GM23338 (cell line): ENCODE results near the gene TIGD7. TPM values are rescaled to one million over a fixed set of nuclear protein-coding genes. Genes with fewer than 3 reads are reported as not detected.
A peak's percentile ranks its signal among the peaks of the same experiment; 100 is the strongest.

ENCODE experiments used
- ATAC-seq: fragments of 200-7000 bp; cut with Tn5 transposase; 3 replicates; pipeline ENCODE4 v1.9.1; 2020
- DNase-seq: peaks from one replicate; pipeline ENCODE4 v3.0.0-alpha.2; 2015; ENCODE audit warnings: low spot score
- H2AFZ ChIP-seq: fragments of 200-600 bp; sonication (generic); 2 replicates; pipeline ENCODE4 v1.8.0; 2016; ENCODE audit warnings: antibody characterized with exemption, mild to moderate bottlenecking, moderate library complexity
- H3F3A ChIP-seq: fragments of 200-600 bp; sonication (generic); replicated peaks from 2 replicates; pipeline ENCODE4 v1.8.0; 2017; ENCODE audit warnings: antibody characterized with exemption, mixed run types, low read depth
- H3K27ac ChIP-seq: fragments of 200-600 bp; sonication (generic); 2 replicates; pipeline ENCODE4 v1.6.1; 2016; ENCODE audit warnings: low read depth
- H3K27me3 ChIP-seq: fragments of 200-600 bp; sonication (generic); 2 replicates; pipeline ENCODE4 v1.8.0; 2016; ENCODE audit warnings: mild to moderate bottlenecking, mixed run types, moderate library complexity; ENCODE audit not compliant: insufficient read depth
- H3K36me3 ChIP-seq: fragments of 200-600 bp; sonication (generic); 2 replicates; pipeline ENCODE4 v1.8.0; 2016; ENCODE audit warnings: mild to moderate bottlenecking; ENCODE audit not compliant: insufficient read depth
- H3K4me1 ChIP-seq: fragments of 200-600 bp; sonication (generic); 2 replicates; pipeline ENCODE4 v1.8.0; 2016; ENCODE audit warnings: mild to moderate bottlenecking, moderate library complexity; ENCODE audit not compliant: insufficient read depth
- H3K4me2 ChIP-seq: fragments of 200-600 bp; sonication (generic); 2 replicates; pipeline ENCODE4 v1.7.1; 2017; ENCODE audit warnings: mixed run types
- H3K4me3 ChIP-seq: fragments of 200-600 bp; sonication (generic); 2 replicates; pipeline ENCODE4 v1.6.1; 2016; ENCODE audit warnings: mixed run types
- H3K79me2 ChIP-seq: fragments of 200-600 bp; sonication (generic); replicated peaks from 2 replicates; pipeline ENCODE4 v1.8.0; 2017; ENCODE audit warnings: mild to moderate bottlenecking; ENCODE audit not compliant: insufficient read depth
- H3K9me2 ChIP-seq: fragments of 200-600 bp; sonication (generic); 2 replicates; pipeline ENCODE4 v1.8.0; 2017; ENCODE audit not compliant: insufficient read depth
- H4K20me1 ChIP-seq: fragments of 200-600 bp; sonication (generic); replicated peaks from 2 replicates; pipeline ENCODE4 v1.8.0; 2017; ENCODE audit warnings: mild to moderate bottlenecking; ENCODE audit not compliant: insufficient read depth
- H3K27ac Mint-ChIP-seq: 2 replicates; pipeline ENCODE4 v1.8.0; 2020; ENCODE audit warnings: inconsistent platforms, mild to moderate bottlenecking, moderate library complexity, mixed read lengths
- H3K27me3 Mint-ChIP-seq: 3 replicates; pipeline ENCODE4 v1.8.0; 2022; ENCODE audit warnings: low read depth, mild to moderate bottlenecking, moderate library complexity, mixed read lengths, inconsistent platforms; ENCODE audit not compliant: insufficient read depth, poor library complexity
- H3K36me3 Mint-ChIP-seq: 3 replicates; pipeline ENCODE4 v1.8.0; 2021; ENCODE audit warnings: low read depth, mild to moderate bottlenecking, inconsistent platforms, moderate library complexity, mixed read lengths
- H3K4me1 Mint-ChIP-seq: 3 replicates; pipeline ENCODE4 v1.8.0; 2020; ENCODE audit warnings: mild to moderate bottlenecking, inconsistent platforms, mixed read lengths
- H3K4me3 Mint-ChIP-seq: 3 replicates; pipeline ENCODE4 v1.8.0; 2021; ENCODE audit warnings: moderate library complexity, mild to moderate bottlenecking, inconsistent platforms, mixed read lengths
- H3K9me3 Mint-ChIP-seq: 3 replicates; pipeline ENCODE4 v1.8.0; 2020; ENCODE audit warnings: moderate library complexity, mild to moderate bottlenecking, inconsistent platforms, mixed read lengths
- EZH2 ChIP-seq: fragments of 200-600 bp; sonication (generic); IDR thresholded peaks from one replicate; pipeline ENCODE4 v1.8.0; 2017; ENCODE audit warnings: antibody characterized with exemption, mild to moderate bottlenecking, low read depth; ENCODE audit not compliant: unreplicated experiment
- JUNB ChIP-seq: IDR thresholded peaks from one replicate; pipeline ENCODE4 v1.6.1; 2016; ENCODE audit warnings: antibody characterized with exemption; ENCODE audit not compliant: unreplicated experiment
- NANOG ChIP-seq: IDR thresholded peaks from 2 replicates; pipeline ENCODE4 v1.6.1; 2016; ENCODE audit warnings: antibody characterized with exemption, borderline replicate concordance
- ZNF114 ChIP-seq: fragments of 250-450 bp; sonication (Bioruptor Pico); IDR thresholded peaks from 2 replicates; pipeline ENCODE4 v1.5.0; 2020; ENCODE audit warnings: mild to moderate bottlenecking, moderate library complexity
- ZNF331 ChIP-seq: fragments of 250-450 bp; sonication (Bioruptor Pico); IDR thresholded peaks from 2 replicates; pipeline ENCODE4 v1.5.0; 2020; ENCODE audit warnings: low read depth, mild to moderate bottlenecking, moderate library complexity
- polyA plus RNA-seq: library from polyadenylated mRNA; unstranded; fragments of >200 nt; fragmentation: Nextera tagmentation; extraction: Ambion mirVana; gene quantifications from 2 replicates; pipeline ENCODE4 v1.2.1, GENCODE V29; 2016
- total RNA-seq: library from RNA; depleted of rRNA; stranded (reverse); fragments of >200 nt; shearing (Covaris generic); gene quantifications from 2 replicates; pipeline ENCODE4 v1.2.3, GENCODE V29; 2014
- TF ChIP-seq, protein P1 (sequence below): IDR thresholded peaks from one replicate; pipeline ENCODE4 v1.6.1; 2018; ENCODE audit warnings: antibody characterized with exemption; ENCODE audit not compliant: unreplicated experiment
- TF ChIP-seq, protein P2 (sequence below): fragments of 250-450 bp; sonication (Bioruptor Pico); IDR thresholded peaks from 2 replicates; pipeline ENCODE4 v1.5.0; 2020; ENCODE audit warnings: mild to moderate bottlenecking, moderate library complexity
- TF ChIP-seq, protein P3 (sequence below): IDR thresholded peaks from 2 replicates; pipeline ENCODE4 v1.6.1; 2016; ENCODE audit warnings: antibody characterized with exemption

Gene TIGD7
- total and polyA plus RNA-seq, 2 experiments from 2014 or later: 3.9 to 8.0 TPM

DNA sequence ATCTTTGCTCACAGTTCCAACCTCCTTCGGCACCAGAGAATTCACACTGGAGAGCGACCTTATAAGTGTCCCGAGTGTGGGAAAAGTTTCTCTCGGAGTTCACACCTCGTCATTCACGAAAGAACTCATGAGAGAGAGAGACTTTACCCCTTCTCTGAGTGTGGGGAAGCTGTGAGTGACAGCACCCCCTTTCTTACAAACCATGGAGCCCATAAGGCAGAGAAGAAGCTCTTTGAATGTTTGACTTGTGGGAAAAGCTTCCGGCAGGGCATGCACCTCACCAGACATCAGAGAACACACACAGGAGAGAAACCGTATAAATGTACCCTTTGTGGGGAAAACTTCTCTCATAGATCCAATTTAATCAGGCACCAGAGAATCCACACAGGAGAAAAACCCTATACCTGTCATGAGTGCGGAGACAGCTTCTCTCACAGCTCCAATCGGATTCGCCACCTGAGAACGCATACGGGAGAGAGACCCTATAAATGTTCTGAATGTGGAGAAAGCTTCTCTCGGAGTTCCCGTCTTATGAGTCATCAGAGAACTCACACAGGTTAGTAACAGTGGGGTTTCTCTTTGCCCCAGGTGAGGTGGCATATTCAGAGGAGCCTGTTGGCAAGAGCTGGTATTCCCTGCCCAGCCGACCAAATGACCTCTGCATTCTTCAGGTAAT lies 15.1 kb downstream of the TIGD7 start:
- peaks cover 75% of the 10 kb centered on the region for H3K79me2 ChIP-seq
- peaks cover 10% of the 10 kb centered on the region for H3K27me3 Mint-ChIP-seq
- no peak overlapping the region for H2AFZ ChIP-seq
- TF ChIP-seq ZNF331 (CRISPR knock-in tag) (no peak), EZH2 (no peak)
- TF ChIP-seq, protein P1, sequence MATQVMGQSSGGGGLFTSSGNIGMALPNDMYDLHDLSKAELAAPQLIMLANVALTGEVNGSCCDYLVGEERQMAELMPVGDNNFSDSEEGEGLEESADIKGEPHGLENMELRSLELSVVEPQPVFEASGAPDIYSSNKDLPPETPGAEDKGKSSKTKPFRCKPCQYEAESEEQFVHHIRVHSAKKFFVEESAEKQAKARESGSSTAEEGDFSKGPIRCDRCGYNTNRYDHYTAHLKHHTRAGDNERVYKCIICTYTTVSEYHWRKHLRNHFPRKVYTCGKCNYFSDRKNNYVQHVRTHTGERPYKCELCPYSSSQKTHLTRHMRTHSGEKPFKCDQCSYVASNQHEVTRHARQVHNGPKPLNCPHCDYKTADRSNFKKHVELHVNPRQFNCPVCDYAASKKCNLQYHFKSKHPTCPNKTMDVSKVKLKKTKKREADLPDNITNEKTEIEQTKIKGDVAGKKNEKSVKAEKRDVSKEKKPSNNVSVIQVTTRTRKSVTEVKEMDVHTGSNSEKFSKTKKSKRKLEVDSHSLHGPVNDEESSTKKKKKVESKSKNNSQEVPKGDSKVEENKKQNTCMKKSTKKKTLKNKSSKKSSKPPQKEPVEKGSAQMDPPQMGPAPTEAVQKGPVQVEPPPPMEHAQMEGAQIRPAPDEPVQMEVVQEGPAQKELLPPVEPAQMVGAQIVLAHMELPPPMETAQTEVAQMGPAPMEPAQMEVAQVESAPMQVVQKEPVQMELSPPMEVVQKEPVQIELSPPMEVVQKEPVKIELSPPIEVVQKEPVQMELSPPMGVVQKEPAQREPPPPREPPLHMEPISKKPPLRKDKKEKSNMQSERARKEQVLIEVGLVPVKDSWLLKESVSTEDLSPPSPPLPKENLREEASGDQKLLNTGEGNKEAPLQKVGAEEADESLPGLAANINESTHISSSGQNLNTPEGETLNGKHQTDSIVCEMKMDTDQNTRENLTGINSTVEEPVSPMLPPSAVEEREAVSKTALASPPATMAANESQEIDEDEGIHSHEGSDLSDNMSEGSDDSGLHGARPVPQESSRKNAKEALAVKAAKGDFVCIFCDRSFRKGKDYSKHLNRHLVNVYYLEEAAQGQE: no peak
- H3K36me3 Mint-ChIP-seq: peaks cover 96% of the 10 kb centered on the region
- H3K4me3 ChIP-seq: no peak overlapping the region
- peaks cover 84% of the 10 kb centered on the region for H3K9me3 Mint-ChIP-seq
- peaks cover 2% of the 10 kb centered on the region; the same call in 2 of the 3 replicates for H3K4me1 Mint-ChIP-seq
- H3K36me3 ChIP-seq: peaks cover 51% of the 10 kb centered on the region
- H3K4me2 ChIP-seq: no peak overlapping the region
- DNase-seq: no peak
- 0 out of 2 replicates have a peak, but pooled peaks cover 4% of the 10 kb centered on the region for H4K20me1 ChIP-seq
- no peak overlapping the region for H3K4me3 Mint-ChIP-seq
- no peak overlapping the region for H3K27ac Mint-ChIP-seq
- no peaks in the 10 kb centered on the region; the same call in 1 of the 2 replicates for H3K9me2 ChIP-seq
- no peak for ATAC-seq
- no peak overlapping the region for H3K27ac ChIP-seq
- no peaks in the 10 kb centered on the region for H3F3A ChIP-seq
- no peaks in the 10 kb centered on the region for H3K27me3 ChIP-seq
- H3K4me1 ChIP-seq: peaks cover 7% of the 10 kb centered on the region

DNA sequence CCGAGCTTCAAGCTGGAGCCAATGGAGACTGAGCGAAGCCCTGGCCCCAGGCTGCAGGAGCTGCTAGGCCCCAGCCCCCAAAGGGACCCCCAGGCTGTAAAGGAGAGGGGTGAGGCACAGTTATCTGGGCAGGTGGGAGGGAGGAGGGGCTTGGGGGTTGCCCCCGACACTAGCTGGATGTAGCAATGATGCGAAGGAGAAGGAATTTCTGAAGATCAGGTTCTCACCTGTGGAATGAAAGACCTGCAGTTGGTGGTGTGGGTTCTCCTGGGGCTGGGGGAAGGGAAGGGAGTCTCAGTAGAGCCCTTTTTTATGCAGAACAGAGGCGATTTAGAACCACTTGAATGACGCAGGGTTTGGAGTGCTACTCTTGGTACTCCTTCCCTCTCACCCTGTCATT lies 20.1 kb downstream of the TIGD7 start:
- H3K4me3 ChIP-seq: peak overlapping the region; percentile 98
- no peak overlapping the region for H2AFZ ChIP-seq
- H3K4me1 ChIP-seq: peaks cover 24% of the 10 kb centered on the region
- peaks cover 61% of the 10 kb centered on the region for H3K79me2 ChIP-seq
- peaks cover 35% of the 10 kb centered on the region for H3K36me3 ChIP-seq
- ATAC-seq: no peak
- peak overlapping the region; percentile 99 for H3K4me2 ChIP-seq
- no peak overlapping the region for H3K27ac ChIP-seq
- peaks cover 16% of the 10 kb centered on the region; the same call in 1 of the 2 replicates for H4K20me1 ChIP-seq
- peak; percentile 31 for DNase-seq
- H3K27me3 ChIP-seq: 0 out of 2 replicates have a peak, but pooled peaks cover 4% of the 10 kb centered on the region
- Mint-ChIP-seq H3K27ac (no peak overlapping the region), H3K36me3 (peaks cover 65% of the 10 kb centered on the region), H3K27me3 (peaks cover 24% of the 10 kb centered on the region), H3K4me1 (peaks cover 18% of the 10 kb centered on the region), H3K4me3 (peak overlapping the region; percentile 99), H3K9me3 (peaks cover 51% of the 10 kb centered on the region)
- H3F3A ChIP-seq: no peaks in the 10 kb centered on the region
- no peaks in the 10 kb centered on the region; the same call in 1 of the 2 replicates for H3K9me2 ChIP-seq
- no peak for TF ChIP-seq NANOG
- no peak for TF ChIP-seq JUNB
- no peak for TF ChIP-seq ZNF114
- TF ChIP-seq, protein P2, sequence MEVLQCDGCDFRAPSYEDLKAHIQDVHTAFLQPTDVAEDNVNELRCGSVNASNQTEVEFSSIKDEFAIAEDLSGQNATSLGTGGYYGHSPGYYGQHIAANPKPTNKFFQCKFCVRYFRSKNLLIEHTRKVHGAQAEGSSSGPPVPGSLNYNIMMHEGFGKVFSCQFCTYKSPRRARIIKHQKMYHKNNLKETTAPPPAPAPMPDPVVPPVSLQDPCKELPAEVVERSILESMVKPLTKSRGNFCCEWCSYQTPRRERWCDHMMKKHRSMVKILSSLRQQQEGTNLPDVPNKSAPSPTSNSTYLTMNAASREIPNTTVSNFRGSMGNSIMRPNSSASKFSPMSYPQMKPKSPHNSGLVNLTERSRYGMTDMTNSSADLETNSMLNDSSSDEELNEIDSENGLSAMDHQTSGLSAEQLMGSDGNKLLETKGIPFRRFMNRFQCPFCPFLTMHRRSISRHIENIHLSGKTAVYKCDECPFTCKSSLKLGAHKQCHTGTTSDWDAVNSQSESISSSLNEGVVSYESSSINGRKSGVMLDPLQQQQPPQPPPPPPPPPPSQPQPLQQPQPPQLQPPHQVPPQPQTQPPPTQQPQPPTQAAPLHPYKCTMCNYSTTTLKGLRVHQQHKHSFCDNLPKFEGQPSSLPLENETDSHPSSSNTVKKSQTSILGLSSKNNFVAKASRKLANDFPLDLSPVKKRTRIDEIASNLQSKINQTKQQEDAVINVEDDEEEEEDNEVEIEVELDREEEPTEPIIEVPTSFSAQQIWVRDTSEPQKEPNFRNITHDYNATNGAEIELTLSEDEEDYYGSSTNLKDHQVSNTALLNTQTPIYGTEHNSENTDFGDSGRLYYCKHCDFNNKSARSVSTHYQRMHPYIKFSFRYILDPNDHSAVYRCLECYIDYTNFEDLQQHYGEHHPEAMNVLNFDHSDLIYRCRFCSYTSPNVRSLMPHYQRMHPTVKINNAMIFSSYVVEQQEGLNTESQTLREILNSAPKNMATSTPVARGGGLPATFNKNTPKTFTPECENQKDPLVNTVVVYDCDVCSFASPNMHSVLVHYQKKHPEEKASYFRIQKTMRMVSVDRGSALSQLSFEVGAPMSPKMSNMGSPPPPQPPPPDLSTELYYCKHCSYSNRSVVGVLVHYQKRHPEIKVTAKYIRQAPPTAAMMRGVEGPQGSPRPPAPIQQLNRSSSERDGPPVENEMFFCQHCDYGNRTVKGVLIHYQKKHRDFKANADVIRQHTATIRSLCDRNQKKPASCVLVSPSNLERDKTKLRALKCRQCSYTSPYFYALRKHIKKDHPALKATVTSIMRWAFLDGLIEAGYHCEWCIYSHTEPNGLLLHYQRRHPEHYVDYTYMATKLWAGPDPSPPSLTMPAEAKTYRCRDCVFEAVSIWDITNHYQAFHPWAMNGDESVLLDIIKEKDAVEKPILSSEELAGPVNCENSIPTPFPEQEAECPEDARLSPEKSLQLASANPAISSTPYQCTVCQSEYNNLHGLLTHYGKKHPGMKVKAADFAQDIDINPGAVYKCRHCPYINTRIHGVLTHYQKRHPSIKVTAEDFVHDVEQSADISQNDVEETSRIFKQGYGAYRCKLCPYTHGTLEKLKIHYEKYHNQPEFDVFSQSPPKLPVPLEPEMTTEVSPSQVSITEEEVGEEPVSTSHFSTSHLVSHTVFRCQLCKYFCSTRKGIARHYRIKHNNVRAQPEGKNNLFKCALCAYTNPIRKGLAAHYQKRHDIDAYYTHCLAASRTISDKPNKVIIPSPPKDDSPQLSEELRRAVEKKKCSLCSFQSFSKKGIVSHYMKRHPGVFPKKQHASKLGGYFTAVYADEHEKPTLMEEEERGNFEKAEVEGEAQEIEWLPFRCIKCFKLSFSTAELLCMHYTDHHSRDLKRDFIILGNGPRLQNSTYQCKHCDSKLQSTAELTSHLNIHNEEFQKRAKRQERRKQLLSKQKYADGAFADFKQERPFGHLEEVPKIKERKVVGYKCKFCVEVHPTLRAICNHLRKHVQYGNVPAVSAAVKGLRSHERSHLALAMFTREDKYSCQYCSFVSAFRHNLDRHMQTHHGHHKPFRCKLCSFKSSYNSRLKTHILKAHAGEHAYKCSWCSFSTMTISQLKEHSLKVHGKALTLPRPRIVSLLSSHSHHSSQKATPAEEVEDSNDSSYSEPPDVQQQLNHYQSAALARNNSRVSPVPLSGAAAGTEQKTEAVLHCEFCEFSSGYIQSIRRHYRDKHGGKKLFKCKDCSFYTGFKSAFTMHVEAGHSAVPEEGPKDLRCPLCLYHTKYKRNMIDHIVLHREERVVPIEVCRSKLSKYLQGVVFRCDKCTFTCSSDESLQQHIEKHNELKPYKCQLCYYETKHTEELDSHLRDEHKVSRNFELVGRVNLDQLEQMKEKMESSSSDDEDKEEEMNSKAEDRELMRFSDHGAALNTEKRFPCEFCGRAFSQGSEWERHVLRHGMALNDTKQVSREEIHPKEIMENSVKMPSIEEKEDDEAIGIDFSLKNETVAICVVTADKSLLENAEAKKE (CRISPR knock-in tag): no peak
- TF ChIP-seq, protein P3, sequence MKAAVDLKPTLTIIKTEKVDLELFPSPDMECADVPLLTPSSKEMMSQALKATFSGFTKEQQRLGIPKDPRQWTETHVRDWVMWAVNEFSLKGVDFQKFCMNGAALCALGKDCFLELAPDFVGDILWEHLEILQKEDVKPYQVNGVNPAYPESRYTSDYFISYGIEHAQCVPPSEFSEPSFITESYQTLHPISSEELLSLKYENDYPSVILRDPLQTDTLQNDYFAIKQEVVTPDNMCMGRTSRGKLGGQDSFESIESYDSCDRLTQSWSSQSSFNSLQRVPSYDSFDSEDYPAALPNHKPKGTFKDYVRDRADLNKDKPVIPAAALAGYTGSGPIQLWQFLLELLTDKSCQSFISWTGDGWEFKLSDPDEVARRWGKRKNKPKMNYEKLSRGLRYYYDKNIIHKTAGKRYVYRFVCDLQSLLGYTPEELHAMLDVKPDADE: no peak
